Large intestine (tissue), 3 donors: ENCODE data around the gene CTNNB1. TPM values are rescaled to one million over a fixed set of nuclear protein-coding genes. Genes with fewer than 3 reads are reported as not detected.

Experiments
- DNase-seq, 2 donors: peaks; one replicate each; pipeline versions ENCODE4 v3.0.0 to v3.0.0-alpha.2; 2013
- H3K27ac ChIP-seq: one replicate; pipeline ENCODE4 v1.5.1; 2013; ENCODE audit warnings: low read length
- H3K27me3 ChIP-seq: 2 replicates; pipeline ENCODE4 v1.6.1; 2013; ENCODE audit warnings: low read length; ENCODE audit not compliant: control insufficient read depth, insufficient read depth
- H3K36me3 ChIP-seq: 2 replicates; pipeline ENCODE4 v1.6.1; 2013; ENCODE audit warnings: low read length; ENCODE audit not compliant: control insufficient read depth, insufficient read depth
- H3K4me1 ChIP-seq: one replicate; pipeline ENCODE4 v1.6.1; 2013; ENCODE audit warnings: low read length; ENCODE audit not compliant: control insufficient read depth, insufficient read depth
- H3K4me3 ChIP-seq: one replicate; pipeline ENCODE4 v1.5.1; 2013; ENCODE audit warnings: low read length
- H3K9me3 ChIP-seq: one replicate; pipeline ENCODE4 v1.6.1; 2013; ENCODE audit warnings: mild to moderate bottlenecking, low read depth, low read length, moderate library complexity; ENCODE audit not compliant: control insufficient read depth
- WGBS: methylation state at CpG from one replicate; pipeline ENCODE4 v1.1.5; 2013; ENCODE audit warnings: low lambda C conversion rate; ENCODE audit not compliant: insufficient coverage; 5-methylcytosine and 5-hydroxymethylcytosine counted together
- polyA plus RNA-seq: library from polyadenylated mRNA; unstranded; fragments of 120-200 nt; gene quantifications from one replicate; pipeline ENCODE4 v1.2.1, GENCODE V29; 2013

Gene CTNNB1
- polyA plus RNA-seq, 1 donor, result 424 TPM

DNA sequence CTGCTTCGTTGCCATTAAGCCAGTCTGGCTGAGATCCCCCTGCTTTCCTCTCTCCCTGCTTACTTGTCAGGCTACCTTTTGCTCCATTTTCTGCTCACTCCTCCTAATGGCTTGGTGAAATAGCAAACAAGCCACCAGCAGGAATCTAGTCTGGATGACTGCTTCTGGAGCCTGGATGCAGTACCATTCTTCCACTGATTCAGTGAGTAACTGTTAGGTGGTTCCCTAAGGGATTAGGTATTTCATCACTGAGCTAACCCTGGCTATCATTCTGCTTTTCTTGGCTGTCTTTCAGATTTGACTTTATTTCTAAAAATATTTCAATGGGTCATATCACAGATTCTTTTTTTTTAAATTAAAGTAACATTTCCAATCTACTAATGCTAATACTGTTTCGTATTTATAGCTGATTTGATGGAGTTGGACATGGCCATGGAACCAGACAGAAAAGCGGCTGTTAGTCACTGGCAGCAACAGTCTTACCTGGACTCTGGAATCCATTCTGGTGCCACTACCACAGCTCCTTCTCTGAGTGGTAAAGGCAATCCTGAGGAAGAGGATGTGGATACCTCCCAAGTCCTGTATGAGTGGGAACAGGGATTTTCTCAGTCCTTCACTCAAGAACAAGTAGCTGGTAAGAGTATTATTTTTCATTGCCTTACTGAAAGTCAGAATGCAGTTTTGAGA lies 25.0 kb downstream of the CTNNB1 start:
- H3K4me3 ChIP-seq, result no peak overlapping the region
- H3K36me3 ChIP-seq, result peaks cover 42% of the 10 kb centered on the region
- no peaks in the 10 kb centered on the region for H3K9me3 ChIP-seq
- DNase-seq, result no peak
- no peak overlapping the region for H3K27ac ChIP-seq
- no peaks in the 10 kb centered on the region for H3K27me3 ChIP-seq
- no CpG with 5 or more reads among the region's 3 CpGs for WGBS
- peaks cover 5% of the 10 kb centered on the region for H3K4me1 ChIP-seq

DNA sequence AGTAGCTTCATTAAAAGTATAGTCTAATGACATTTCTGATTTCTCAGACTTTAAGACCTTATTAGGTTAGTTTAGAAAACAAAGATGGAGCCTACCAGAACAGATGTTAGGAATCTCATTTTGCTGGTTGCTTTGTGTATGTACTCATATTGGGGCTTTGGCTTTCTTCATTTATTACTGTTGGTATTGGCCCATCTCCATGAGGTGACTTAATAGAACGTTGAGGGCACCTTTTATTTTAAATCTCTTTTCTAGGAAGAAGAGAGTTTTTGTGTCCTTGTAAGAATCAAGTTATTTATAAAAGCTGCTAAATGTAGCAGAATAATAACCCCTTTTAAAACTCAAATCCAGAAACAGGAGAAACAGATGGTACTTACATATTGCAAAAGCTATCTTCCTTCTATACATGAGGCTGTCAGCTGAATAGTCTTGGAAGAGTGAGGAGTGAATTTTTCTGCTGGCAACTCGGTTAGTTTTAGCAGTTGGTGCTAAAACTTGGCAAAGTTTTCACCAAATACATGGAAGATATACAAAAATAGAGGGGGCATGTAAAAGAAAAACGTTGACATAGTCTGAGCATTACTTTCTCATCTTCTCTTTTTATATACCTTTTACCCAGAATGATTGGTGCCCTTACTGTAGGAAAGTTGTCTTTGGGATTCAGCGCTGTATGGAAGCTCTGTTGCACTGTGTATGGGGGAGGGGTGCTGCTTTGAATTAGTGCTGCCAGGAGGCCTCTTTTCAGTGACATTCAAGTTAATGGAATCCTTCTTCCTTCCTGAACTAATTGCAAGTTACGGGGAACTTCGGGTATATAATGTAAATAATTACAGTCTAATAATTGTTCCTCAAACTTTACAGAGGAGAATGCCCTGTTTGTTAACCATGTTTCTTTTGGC lies 35.8 kb downstream of the CTNNB1 start:
- Histone ChIP-seq H3K36me3 (peaks cover 91% of the 10 kb centered on the region), H3K27ac (no peak overlapping the region), H3K27me3 (no peaks in the 10 kb centered on the region), H3K4me1 (no peaks in the 10 kb centered on the region), H3K4me3 (no peak overlapping the region), H3K9me3 (no peaks in the 10 kb centered on the region)
- no peak for DNase-seq
- WGBS, result 40% methylated on average over 1 of the region's 6 CpGs

DNA sequence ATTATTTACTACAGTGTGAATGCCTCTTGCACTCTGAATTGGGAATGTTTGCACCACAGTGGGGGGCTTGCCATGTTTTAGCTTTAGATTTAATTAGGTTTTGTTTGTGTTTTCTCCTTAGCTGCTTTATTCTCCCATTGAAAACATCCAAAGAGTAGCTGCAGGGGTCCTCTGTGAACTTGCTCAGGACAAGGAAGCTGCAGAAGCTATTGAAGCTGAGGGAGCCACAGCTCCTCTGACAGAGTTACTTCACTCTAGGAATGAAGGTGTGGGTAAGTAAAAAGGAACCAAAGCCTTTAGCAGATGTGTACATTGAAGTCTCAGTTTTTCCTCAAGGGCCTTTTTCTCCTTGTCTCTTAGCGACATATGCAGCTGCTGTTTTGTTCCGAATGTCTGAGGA lies 36.9 kb downstream of the CTNNB1 start:
- Histone ChIP-seq H3K27ac (no peak overlapping the region), H3K36me3 (peaks cover 90% of the 10 kb centered on the region), H3K27me3 (no peaks in the 10 kb centered on the region), H3K4me3 (no peak overlapping the region), H3K9me3 (no peaks in the 10 kb centered on the region), H3K4me1 (no peaks in the 10 kb centered on the region)
- no peak for DNase-seq
- WGBS, result no CpG with 5 or more reads among the region's 2 CpGs

DNA sequence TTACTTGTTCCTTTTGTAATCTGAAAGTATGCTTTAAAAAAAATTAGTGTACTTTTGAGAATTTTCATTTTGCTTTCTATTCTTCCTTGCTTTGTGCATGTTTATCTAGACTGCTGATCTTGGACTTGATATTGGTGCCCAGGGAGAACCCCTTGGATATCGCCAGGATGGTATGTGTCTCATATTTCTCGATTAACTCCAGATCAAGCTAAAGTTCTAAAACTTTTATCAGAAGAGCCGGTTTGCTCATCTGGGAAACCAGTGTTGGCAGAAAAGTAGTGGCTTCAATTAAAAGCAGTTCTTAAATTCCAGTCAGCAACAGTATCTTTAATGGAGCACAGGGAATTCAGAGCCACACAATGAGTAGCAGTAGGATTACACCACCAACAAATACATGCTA lies 38.6 kb downstream of the CTNNB1 start:
- H3K9me3 ChIP-seq, result no peaks in the 10 kb centered on the region
- WGBS, result no CpG with 5 or more reads among the region's 3 CpGs
- no peak overlapping the region for H3K27ac ChIP-seq
- no peaks in the 10 kb centered on the region for H3K4me1 ChIP-seq
- no peaks in the 10 kb centered on the region for H3K27me3 ChIP-seq
- no peak overlapping the region for H3K4me3 ChIP-seq
- H3K36me3 ChIP-seq, result peaks cover 84% of the 10 kb centered on the region
- DNase-seq, result no peak

DNA sequence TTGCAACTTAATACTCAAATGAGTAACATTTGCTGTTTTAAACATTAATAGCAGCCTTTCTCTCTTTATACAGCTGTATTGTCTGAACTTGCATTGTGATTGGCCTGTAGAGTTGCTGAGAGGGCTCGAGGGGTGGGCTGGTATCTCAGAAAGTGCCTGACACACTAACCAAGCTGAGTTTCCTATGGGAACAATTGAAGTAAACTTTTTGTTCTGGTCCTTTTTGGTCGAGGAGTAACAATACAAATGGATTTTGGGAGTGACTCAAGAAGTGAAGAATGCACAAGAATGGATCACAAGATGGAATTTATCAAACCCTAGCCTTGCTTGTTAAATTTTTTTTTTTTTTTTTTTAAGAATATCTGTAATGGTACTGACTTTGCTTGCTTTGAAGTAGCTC lies 40.3 kb downstream of the CTNNB1 start:
- Histone ChIP-seq H3K36me3 (peaks cover 69% of the 10 kb centered on the region), H3K27ac (no peak overlapping the region)

DNA sequence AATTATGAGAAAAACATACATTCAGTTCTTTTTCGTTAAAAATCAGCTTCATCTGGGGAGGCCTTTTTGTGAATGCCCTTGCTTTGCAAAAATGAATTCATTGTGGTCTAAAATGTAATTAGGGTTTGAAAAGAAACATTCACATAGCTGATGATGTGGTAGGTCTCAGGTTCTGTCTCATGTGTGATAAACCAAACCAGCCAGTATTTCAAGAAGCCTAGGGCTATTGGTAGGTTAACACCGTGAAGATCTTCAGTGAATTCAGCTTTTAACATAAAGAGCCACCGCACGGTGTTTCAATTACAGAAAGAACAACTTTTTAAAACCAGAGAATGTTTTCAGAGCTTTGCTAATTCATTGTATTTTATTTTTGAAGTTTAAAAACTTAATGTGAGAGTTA lies 41.9 kb downstream of the CTNNB1 start:
- Histone ChIP-seq H3K36me3 (peaks cover 62% of the 10 kb centered on the region), H3K4me1 (no peaks in the 10 kb centered on the region), H3K27me3 (no peaks in the 10 kb centered on the region), H3K4me3 (no peak overlapping the region), H3K27ac (no peak overlapping the region), H3K9me3 (no peaks in the 10 kb centered on the region)
- DNase-seq, result no peak
- WGBS, result 100% methylated on average over 2 of the region's 4 CpGs

More for the DNA sequence above, 40.3 kb downstream of the CTNNB1 start:
- WGBS, result 38% methylated on average over 1 of the region's 2 CpGs
- Histone ChIP-seq H3K27me3 (no peaks in the 10 kb centered on the region), H3K9me3 (no peaks in the 10 kb centered on the region), H3K4me3 (no peak overlapping the region), H3K4me1 (no peaks in the 10 kb centered on the region)
- DNase-seq, result no peak

DNA sequence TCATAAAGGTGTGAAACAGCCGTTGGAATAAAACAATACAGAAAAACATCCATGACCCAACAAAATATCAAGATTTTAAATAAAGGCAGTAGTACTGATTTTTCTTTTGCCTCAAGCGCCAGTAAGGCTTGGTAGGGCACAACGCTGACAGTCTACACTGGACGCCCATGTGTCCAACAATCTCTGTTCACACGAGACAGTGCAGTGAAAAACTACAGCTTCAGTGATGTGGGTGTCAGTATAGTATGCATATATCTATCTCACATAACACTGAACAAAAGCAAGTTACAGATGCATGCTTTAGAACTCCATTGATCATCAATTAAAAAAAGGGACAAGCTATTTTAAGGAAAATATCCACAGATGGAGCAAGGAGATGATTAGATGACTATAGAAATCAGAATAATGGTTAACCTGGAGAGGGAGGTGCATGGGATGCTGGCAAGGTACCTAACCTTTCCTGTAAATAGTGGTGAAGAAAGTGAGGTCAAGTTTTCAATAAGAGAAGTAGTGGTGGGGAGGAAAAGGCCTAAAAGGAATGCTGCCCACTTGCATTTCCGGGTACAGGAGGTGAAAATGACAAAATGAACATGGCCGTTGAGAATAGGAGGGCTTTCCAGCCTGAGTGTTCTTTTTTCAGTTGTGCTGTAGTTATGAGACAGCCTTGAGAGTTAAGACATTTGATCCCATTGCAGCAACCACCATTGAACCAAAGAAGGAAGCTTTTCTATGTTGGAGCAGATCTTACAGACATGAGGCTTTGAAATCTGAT lies 42.7 kb downstream of the CTNNB1 start:
- Histone ChIP-seq H3K36me3 (peaks cover 55% of the 10 kb centered on the region), H3K27ac (no peak overlapping the region), H3K4me1 (no peaks in the 10 kb centered on the region), H3K27me3 (no peaks in the 10 kb centered on the region), H3K4me3 (no peak overlapping the region), H3K9me3 (no peaks in the 10 kb centered on the region)
- DNase-seq, result no peak
- 92% methylated on average over 2 of the region's 7 CpGs for WGBS

DNA sequence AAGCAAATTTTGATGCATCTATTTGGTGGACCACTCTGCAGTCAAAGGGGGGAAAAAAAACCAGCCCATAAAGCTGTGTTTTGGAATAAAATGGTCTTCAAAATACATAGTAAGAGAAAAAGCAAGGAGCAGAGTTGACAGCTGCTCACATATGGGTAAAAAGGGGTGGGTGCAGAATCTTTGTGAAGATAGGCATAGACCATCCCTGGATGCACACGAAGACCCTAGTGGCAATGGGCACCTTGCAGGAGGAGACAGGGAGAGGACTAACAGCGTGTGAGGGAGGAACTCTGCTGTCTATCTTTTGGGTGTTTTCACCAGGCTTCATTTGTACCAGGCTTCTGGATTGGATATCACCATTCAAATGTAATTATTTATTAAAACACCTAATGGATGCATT lies 43.9 kb downstream of the CTNNB1 start:
- H3K36me3 ChIP-seq, result peaks cover 45% of the 10 kb centered on the region
- H3K27me3 ChIP-seq, result no peaks in the 10 kb centered on the region
- no peaks in the 10 kb centered on the region for H3K9me3 ChIP-seq
- no peak overlapping the region for H3K27ac ChIP-seq
- WGBS, result no CpG with 5 or more reads among the region's 2 CpGs
- no peak for DNase-seq
- no peaks in the 10 kb centered on the region for H3K4me1 ChIP-seq
- H3K4me3 ChIP-seq, result no peak overlapping the region

DNA sequence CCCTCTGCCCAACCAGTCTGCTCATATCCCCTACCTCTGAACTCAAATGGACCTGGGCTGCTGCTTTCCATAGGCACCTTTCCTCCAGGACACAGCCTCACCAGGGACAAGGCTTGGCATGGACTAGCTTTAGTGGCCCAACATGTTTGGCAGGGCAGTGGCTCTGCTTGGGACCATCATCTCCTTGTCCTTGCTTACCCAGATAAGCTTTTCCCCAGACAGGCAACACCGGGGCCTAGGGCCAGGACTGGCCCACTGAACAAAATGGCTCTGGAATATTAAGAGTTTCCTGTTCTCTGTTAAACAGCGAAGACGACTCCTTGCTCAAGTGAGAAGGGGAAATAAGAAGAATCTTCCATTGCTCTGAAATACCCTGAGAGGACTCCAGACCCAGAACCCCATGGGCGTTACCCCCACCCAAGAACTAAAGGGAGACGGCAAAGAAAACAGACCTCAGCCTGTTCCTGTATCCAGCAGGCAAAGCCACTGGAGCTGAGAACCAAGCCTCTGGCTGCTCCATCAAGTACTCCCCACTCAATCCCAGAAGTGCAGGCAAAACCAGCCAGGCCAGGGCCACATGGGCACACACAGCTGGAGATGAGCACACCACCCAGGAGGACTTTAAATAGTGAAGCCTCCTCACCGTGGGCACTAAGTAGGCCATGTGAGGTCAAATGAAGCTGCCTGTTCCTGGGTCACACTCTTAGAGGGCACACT lies 45.5 kb downstream of the CTNNB1 start:
- Histone ChIP-seq H3K4me3 (no peak overlapping the region), H3K27ac (no peak overlapping the region), H3K27me3 (no peaks in the 10 kb centered on the region), H3K9me3 (no peaks in the 10 kb centered on the region), H3K4me1 (no peaks in the 10 kb centered on the region), H3K36me3 (peaks cover 29% of the 10 kb centered on the region)
- DNase-seq, result no peak
- WGBS, result no CpG with 5 or more reads among the region's 6 CpGs
